Fibroblast of peridontal ligament (primary cell): ENCODE data around the gene CHCHD6.

ENCODE experiments used
- DNase-seq: peaks from one replicate; pipeline ENCODE4 v3.0.0-alpha.2; 2010; ENCODE audit errors: extremely low read depth

The CHCHD6 gene

DNA sequence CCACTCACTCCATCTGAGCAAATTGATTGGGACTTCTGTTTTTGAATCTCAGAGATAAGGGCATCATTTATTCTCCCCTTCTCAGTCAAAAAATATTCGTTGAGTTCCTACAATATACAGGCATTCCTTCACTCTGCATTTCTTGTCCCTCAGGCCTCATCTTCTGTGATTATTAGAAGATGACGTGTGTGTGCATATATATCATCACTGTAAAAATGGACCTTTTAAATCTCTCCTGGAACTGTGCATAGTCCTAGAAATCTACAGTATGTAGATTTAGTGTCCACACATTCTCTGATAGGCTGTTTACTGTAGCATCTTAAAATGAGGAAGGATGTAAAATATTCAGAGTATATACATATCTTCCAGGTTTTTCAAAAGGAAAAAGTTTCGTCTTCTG lies 235.7 kb downstream of the CHCHD6 start:
- no peak for DNase-seq

DNA sequence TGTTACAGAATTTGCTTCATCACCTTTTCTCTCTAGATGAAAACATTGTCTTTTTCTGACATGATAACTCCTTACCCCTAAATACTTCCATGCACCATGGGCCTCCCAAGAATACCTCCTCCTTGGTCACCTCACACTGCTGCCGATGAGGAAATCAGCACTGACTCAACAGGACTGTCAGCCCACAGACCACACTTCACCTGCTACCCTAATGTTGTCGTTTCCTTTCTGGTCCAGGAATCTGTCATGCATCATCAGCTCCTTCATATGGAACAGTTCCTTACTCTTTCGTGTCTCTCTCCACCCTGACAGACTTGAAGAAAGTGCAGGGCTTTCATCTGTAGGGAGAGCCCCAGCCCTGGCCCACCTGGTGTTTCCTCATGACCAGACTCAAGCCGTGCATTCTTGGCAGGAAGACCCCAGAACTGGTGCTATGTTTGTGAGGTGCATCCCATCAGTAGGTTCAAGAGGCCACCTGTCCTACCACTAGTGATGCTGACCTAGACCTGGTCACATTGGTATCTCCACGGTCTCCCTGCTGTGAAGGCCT lies 237.8 kb downstream of the CHCHD6 start:
- DNase-seq = no peak

DNA sequence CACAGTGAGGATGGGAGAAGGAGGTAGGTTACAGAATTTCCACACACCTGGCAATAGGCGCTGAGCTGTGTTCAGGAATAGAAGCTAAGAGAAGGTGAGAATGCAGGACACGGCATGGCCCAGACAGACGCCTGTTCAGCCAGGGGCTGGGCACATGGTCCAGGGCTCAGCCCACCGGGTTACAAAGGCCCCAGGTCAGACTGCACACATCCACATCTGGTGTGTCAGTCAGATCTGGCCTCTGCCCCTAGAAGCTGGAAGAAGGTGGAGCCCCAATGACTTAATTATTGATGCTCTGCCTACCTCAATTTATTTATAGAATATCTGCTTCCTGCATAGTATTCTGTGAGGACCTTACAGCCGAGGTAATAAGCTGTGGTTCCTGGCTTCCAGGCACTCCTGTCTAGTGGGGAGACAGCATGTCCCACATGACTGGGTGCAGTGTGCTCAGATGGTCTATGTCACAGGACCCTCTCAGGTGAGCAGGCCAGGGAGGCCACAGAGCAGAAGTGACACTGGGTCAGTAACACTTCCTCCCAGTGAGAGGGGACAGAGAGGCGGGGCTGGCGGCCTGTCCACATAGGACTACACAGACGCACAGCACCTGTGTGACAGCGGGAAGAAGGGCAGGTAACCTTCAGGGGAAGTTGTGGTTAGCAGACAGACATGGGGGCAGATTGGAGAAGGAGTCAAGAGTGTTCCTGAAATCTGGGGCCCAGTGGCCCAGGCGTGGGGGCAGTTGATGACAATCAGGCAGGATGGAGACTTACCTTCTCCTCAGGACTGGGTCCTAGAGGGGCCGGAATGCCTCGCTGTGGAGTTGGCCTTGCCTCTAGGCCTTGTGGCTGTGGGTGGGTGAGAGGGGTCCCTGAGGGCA lies 240.3 kb downstream of the CHCHD6 start:
- no peak for DNase-seq

DNA sequence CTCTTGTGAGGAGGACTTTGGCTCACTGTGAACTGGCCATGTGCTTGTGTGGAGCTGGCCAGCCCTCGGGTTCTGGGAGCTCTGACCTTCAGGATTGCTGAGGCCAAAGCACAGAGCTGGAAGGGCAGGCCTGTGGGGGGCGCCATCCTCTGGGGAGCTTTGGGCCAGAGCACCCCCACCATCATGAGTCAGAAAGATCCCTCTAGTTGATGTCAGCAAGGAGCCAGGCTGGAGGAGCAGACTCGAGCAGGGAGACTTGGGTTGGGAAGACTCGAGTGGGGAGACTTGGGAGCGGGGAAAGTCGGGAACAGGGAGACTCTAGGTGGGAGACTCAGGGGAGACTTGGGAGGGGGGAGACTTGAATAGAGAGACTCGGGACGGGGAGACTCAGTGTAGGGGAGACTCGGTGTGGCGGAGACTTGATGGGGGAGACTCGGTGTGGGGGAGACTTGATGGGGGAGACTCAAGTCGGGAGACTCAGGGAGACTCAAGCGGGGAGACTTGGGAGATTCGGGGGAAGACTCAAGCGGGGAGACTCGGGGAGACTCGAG lies 241.2 kb downstream of the CHCHD6 start:
- DNase-seq = no peak

DNA sequence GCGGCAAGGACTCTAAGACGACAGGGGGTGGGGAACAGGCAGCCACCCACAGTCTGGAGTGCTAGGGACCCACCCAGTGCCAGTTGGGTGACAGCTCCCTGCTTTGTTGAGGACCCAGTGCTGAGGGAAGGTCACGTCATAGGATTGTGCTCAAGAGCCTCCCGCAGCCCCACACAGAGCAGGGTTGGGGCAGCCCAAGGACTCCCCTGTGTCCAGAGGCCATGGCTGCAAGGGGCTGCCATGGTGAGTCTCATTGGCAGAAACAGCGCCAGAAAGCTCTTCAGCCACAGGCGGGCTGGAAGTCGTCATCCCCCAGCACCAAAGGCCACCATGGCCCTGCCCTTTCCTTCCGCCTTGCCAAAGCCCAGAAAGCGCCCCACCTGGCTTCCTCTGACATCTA lies 241.9 kb downstream of the CHCHD6 start:
- no peak for DNase-seq

DNA sequence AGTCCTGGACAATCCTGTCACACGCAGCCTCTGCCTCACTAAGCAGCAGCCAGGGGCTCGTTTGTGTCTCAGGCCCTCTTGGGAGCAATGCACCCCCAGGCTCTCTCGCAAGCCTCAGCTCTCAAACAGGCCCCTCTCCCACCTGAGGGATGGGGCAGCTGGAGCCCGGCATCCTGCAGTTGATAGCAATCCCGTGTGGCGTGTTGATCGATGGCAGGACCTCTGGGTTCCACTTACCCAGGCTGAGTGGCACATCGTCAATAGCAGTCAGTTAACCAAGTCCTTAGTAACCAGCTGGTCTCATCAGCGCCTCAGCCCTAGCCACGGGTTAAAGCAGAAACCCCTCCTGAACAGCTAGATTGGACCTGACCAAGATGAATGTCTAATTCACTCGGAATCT lies 242.4 kb downstream of the CHCHD6 start:
- no peak for DNase-seq

DNA sequence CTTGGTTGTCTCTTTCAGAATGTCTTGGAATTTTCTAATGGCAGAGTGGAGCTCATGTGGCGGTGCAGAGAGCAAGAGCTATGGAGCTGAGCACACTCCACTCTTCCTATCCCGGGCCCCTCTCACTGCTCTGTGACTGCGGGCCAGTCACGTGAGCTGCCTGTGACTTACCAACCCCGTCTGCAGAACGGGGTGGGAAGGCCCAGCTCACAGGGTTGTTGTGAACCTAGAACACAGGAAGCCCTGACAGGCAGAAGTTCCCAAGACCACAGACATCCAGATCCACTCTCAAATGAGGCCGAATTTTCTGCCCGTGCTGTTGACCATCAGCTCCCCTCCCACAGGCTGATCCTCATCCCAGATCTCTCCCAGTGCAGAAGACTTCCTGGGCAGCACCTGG lies 243.4 kb downstream of the CHCHD6 start:
- no peak for DNase-seq

DNA sequence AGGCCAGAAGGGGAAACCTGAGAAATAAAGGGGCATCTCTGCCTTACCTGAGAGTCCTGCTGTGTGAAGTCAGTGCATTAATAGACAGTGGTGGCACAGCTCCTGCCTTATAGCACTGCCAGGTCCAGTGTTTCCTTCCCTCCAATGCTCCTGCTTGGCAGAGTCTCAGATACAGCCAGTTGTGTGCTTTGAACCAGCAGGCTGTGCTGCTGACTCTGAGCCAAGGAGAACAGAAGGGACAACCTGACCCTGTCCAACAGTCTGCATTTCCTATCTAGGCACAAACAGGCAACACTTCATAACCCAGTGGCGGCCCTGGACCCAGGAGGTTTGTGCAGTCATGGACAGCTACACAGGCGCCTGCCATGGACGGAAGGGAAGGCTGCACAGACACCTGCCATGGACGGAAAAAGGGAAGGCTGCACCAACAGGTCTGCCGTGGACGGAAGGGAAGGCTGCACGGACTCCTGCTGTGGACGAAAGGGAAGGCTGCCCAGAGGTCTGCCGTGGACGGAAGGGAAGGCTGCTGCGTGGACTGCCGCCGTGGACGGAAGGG lies 245.0 kb downstream of the CHCHD6 start:
- DNase-seq = no peak

DNA sequence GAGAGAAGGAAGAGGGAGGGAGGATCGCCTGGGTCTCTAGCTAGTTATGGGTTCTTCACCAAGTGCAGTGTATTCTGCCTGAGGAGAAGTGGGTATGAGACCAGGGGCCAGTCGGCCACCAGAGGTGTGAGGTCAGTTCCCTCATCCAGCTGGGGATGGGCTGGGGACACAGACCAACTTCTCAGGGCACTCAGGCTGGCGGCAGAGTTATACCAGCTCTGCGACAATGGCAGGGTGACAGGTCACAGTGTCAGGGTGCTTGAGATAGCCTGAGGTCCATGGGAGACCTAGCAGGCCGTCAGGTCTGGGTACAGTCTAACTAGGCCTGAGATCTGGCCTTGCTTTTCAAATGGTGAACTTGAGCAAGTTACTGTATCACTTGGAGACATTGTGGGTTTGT lies 247.5 kb downstream of the CHCHD6 start:
- no peak for DNase-seq

DNA sequence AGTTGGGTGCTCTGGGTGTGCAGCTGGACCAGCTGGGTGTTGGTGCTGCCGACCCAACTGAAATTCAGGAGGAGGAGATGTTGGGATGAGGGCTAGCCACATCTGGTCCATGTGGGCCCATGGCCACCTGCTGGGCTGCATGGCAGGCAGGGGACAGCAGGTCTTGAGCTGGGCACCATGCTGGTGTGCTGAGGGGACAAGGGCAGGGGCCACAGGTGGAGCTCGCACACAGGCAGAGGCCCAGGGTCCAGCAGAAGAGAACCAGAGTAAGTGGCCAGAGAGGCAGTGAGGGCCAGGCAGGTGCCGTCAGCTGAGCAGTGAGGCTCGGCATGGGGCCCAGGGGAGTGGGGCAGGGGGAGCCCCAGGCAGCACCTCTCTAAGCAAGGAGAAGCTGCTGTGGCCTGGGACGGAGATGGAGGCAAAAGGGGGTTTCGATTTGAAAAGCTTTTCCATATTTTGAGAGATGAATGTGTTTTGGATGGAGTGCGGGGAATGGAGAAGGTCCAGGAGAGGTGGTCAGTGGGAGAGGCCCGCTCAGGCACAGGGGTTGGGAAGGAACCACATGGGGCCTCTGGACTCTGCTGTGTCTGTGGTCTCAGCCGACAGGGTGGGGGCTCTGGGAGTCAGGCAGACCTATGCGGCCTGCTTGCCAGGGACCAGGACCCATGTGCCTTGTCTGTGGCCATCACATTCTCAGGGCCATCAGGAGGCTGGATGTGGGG lies 248.4 kb downstream of the CHCHD6 start:
- no peak for DNase-seq

DNA sequence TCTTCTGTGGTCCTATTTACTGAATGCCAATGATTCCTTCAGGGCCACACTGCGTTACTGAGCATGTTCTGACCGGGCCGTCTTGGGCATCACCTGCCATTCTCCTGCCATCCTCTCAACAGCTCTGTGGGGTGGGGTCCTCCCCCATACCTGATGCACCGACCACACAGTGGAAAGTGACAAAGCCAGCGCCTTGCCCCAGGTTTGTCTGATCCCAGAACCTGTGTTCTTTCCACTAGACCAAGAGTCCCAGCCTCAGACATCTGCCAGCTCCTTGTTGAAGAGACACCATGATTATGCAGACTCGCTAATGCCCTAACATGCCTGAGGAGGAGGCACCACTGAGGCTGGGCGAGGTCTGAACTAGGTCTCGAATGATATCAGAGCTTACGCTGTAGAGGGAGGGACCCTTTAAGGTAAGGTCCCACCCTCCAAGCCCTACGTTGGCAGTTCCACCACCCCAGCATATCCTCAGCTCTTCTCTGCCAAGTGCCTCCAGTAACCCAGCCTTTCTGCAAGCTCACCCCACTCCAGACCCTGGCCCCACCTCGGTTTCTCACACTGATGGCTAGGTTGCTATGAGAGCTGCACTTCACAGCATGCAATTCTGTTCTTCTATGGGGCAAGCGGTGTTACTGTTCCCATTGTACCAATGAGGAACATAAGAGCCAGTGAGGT lies 249.1 kb downstream of the CHCHD6 start:
- DNase-seq = no peak

DNA sequence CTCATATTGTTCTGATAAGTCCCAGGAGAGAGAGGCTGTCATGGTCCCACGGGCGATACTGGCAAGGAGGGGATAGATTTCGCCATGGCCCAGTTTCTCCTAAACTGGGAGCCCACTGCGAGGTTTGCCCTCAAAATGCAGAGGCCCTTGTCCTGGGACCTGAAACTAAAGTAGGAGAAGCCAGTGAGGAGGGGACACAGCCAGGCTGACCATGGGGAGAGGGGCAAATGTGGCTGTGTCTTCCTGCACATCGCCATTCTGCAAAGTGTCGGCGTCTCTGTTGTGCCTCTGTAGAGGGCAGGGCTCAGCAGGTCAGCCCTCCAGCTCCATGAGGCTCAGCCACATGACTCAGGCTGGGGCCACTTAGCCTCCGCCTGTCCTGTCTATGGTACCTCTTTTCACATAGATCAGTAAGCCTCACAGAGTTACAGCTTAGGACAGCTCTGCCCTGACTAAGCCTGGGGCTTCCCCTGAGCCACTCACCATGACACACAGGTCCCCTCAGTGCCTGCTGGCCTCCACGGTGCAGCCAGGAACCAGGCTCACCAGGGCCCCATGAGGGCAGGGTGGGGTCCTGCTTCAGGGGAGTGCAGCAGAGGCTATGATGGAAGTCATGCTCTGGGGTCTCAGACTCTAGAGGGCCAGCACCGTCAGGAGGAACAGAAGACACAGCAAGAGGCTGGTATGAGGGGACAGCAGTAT lies 250.3 kb downstream of the CHCHD6 start:
- no peak for DNase-seq

DNA sequence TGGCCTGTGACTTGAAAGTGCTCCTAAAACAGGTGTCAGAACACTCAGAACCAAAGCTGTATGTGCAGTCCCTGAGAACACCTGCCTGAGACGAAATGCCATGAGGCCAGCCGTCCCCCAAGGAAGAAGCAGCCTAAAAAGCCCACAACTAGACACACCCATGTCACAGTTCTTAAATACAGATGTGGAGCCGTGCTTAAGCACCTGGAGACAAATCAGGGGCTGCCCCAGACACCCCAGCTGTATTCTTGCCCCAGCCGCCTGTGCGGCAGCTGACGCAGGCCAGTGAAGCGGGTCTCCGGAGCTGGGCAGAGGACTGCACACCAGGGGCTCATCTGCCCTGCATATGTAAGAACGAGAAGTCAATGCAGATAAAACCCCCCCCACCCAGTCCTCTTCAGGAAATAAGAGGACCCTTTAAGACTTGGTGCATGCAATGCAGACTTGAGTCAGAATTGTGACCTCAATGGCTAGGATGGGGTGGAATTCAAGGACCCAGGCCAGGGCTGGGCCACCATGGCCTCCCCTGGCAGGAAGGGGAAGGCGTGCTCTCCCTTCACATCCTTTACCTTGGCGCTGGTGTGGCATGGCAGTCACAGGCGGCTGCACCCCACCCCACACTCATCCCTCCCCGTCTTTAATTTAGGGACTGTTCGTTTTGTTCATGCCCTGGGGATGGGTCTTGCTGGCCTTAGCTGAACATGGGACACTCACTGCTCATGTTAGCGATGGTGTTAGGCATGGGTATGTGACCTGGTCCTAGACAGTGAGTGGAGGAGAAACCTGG lies 251.2 kb downstream of the CHCHD6 start:
- DNase-seq = no peak

DNA sequence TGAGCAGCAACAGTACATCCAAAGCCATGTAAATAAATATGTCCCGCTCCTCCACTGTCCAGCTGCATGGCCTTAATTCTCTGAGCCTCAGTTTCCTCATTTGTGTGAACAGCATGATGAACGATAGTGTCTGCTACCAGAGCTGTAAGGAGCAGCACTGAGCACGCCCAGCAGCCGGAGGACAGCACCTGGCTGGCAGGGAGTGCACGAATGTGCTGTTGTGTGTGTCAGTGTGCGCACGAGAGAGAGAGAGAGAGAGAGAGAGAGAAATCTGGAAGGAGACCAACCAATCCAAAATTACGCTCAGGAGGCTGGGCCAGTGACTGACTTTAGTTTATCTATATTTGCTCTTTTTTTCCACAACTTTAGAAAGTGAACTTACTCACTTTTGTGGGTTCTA lies 252.3 kb downstream of the CHCHD6 start:
- no peak for DNase-seq

DNA sequence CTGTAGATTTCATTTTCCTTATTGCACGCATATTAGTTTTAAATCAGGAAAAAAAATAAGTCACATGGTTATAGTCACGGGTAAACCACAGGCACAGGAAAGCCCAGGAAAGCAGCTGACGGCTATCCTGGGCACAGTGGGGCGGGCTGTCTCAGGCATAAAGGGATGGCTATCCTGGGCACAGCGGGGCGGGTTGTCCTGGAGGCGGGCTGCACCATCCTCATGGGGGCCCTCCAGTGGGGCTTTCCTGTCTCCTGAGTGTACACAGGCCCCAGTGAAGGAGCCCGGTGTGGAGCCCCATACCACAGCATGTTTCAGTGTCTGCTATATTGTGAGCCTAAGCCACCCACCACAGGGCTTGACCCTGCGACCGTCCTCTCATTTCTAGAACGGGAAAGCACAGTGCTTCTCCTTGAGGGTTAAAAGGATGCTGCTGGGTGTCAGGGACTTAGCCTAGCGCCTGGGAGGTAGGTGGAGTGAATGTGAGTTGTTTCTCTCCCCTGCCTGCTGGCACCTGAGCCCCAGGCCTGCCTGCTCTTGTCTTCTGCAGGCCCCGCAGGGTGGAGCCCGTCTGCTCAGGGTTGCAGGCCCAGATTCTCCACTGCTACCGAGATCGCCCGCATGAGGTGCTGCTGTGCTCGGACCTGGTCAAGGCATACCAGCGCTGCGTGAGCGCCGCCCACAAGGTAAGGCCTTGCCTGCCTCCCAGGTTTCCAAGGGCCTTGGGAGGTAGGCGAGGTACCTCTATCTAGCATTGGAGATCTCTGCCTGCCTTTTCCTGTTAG lies 253.0 kb downstream of the CHCHD6 start:
- no peak for DNase-seq

DNA sequence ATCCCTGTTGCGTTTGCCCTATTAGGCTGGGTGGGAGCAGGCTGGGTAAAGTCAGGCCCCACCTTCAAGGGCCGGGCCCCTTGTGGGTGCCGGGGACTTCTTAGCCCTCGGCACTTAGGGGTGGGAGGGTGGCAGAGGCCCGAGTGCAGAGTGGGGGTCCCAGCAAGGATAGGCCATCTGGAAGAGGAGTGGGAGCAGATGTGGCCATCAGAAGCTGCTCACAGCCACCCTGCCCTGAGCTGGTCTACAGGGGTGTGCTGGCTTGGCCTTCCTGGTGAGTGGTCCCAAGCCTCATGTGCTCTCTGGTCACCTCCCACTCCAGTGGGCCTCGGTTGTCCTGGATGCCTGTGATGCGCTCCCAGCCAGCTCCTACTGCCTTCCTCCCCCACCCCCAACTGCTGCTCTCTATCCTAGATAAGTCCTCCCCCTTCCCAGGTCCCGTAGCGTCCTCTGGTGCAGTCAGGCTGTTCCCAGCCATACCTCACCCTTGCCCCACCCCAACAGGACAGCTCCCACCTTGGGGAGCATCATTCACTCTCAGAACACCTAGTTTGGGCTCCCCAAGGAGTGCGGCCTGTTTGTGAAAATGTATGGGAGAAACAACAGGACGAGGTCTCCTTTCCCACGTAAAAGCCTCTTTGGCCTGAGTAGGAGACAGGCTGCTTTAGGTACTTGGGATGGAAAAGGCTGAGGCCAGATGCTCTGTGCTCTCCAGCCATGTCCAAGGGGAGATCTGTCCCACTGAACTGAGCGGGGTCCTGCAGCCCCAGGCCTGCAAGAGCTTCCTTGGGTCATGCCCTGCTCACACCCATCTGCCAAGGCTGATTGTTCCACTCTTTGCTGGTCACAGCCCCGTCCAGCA lies 254.0 kb downstream of the CHCHD6 start:
- DNase-seq = no peak

DNA sequence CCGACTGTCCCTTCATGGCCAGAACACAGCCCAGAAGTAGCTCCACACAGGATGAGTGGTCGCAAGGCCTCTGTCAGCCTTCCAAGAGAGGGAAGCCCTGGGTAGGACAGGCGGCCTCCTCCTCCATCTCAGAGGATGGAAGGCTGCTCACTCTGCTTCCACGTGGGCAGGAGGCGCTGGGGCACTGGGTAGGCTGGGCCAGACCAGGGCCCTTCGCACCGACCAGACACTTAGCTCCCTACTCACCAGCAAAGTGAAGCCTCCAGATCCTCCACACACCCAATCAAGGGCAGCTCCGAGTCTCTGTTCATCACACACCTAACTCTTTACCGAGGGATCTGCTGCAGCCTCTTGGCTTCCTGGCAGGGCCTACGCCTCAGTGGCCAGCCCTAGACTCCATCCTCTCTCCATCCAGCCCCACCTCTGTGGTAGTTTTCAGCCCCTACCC lies 254.6 kb downstream of the CHCHD6 start:
- DNase-seq = no peak

DNA sequence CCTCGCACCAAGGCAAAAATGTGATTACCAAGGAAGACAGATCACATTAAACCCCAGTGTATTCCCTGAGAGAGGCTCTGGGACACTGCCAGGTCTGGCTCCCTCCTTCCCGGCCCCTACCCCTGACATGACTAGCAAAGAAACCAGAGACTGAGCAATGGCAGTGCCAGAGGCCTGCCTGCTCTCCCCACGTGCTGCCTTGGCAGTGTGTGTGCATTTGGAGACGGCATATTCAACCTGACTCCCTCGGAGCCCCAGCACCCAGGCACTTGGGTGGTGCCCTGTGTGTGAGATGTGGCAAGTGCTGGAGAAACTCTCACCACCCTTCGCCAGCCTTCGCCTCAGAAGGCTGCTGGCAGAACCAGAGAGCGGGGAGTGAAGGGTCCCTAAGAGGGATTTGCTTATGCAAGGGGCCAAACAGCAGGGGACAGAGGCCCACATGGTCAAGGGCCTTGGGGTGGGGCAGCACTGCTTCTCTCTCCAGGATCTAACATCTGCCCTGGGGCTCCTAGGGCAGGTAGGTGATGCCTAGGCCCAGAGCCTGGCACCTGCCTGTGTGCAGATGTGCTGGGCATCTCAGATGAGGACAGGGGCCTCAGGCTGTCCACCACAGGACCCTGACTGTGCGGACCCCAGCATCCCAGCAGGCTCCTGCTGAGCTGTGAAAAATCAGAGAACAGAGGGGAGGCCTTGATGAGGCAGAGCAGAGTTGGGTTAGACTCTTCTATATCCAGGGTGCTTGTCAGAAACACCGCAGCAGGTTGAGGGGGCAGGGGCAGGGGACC lies 255.3 kb downstream of the CHCHD6 start:
- DNase-seq = no peak
